Lung (tissue), 12 donors: ENCODE data around the gene RASIP1. TPM values are rescaled to one million over a fixed set of nuclear protein-coding genes. Genes with fewer than 3 reads are reported as not detected.

Experiments
- ATAC-seq: fragments of 200-7000 bp; cut with Tn5 transposase; one replicate; pipeline ENCODE4 v1.9.1; 2020; ENCODE audit warnings: moderate number of reproducible peaks; ENCODE audit not compliant: insufficient read depth, low FRiP score
- DNase-seq, 3 donors: peaks; one replicate each; pipeline ENCODE4 v3.0.0-alpha.2; 2013 to 2017
- H3K27ac ChIP-seq, 2 donors: one replicate each; pipeline ENCODE4 v1.5.1; 2013; ENCODE audit warnings: mild to moderate bottlenecking in 2 of 2, moderate library complexity in 2 of 2, control low read depth in 1 of 2, inconsistent platforms in 1 of 2, low read depth in 1 of 2, low read length in 1 of 2
- H3K27me3 ChIP-seq, 3 donors: one replicate each; pipeline ENCODE4 v1.5.1; 2013; ENCODE audit warnings: low read length in 2 of 3; ENCODE audit not compliant: control insufficient read depth in 3 of 3, insufficient read depth in 3 of 3
- H3K36me3 ChIP-seq, 4 donors: one replicate each; pipeline ENCODE4 v1.5.1; 2013; ENCODE audit warnings: low read length in 4 of 4, mild to moderate bottlenecking in 1 of 4, moderate library complexity in 1 of 4; ENCODE audit not compliant: control insufficient read depth in 4 of 4, insufficient read depth in 4 of 4
- H3K4me1 ChIP-seq, 5 donors: one replicate each; pipeline ENCODE4 v1.5.1; 2013; ENCODE audit warnings: low read length in 5 of 5, mild to moderate bottlenecking in 2 of 5, moderate library complexity in 1 of 5; ENCODE audit not compliant: control insufficient read depth in 5 of 5, insufficient read depth in 5 of 5
- H3K4me3 ChIP-seq: one replicate; pipeline ENCODE4 v1.5.1; 2013; ENCODE audit warnings: mild to moderate bottlenecking, control low read depth, moderate library complexity
- H3K9ac ChIP-seq, 2 donors: one replicate each; pipeline ENCODE4 v1.5.1; 2013; ENCODE audit warnings: low read length in 2 of 2, control low read depth in 1 of 2; ENCODE audit not compliant: insufficient read depth in 1 of 2
- H3K9me3 ChIP-seq, 4 donors: one replicate each; pipeline ENCODE4 v1.5.1; 2013; ENCODE audit warnings: low read length in 3 of 4, mild to moderate bottlenecking in 1 of 4, moderate library complexity in 1 of 4; ENCODE audit not compliant: control insufficient read depth in 4 of 4, insufficient read depth in 3 of 4
- CTCF ChIP-seq: IDR thresholded peaks from 2 replicates; pipeline ENCODE4 v1.5.1; 2012; ENCODE audit warnings: mild to moderate bottlenecking; ENCODE audit errors: control extremely low read depth, extremely low read depth
- WGBS, 2 donors: extraction: QIAGEN DNeasy Blood & Tissue Kit; methylation state at CpG; one replicate each; pipeline ENCODE4 v1.1.7; 2013; 5-methylcytosine and 5-hydroxymethylcytosine counted together
- polyA plus RNA-seq, 2 donors: library from polyadenylated mRNA; stranded (reverse); fragments of 200-250 nt; gene quantifications; one replicate each; pipeline ENCODE4 v1.2.1, GENCODE V29; 2013
- total RNA-seq, 2 donors: library from RNA; depleted of rRNA in 1 of 2; stranded (reverse); fragments of >200 nt in 1 of 2; gene quantifications; one replicate each; pipeline ENCODE4 v1.2.1, GENCODE V29; 2014 to 2021
- donor health status: control.
- donor health status: control.
- donor health status: Bipolar disorder and iron deficiency.
- donor health status: healthy.
- donor health status: DM: yes; HTN: yes; CAD: no.

Gene RASIP1
- total and polyA plus RNA-seq, 4 donors: 24.7 to 37.9 (median 29.5) TPM

GRCh38 chr19:48716562-48717291, 23.7 kb downstream of the RASIP1 start:
- H3K9me3 ChIP-seq: no peaks in the 10 kb centered on the region
- WGBS, 2 donors: 24 to 55% methylated on average over 17 to 24 of the region's 24 CpGs
- peak; percentile 87 to 93 (median 88) for DNase-seq
- peak overlapping the region in 1 of 2 donors; percentile 62 for H3K9ac ChIP-seq
- peaks cover 0 to 4% (median 0%) of the 10 kb centered on the region in 4 donors for H3K36me3 ChIP-seq
- no peak for ATAC-seq
- no peak for TF ChIP-seq CTCF
- H3K27me3 ChIP-seq: no peaks in the 10 kb centered on the region
- H3K4me1 ChIP-seq: peaks cover 0 to 46% (median 18%) of the 10 kb centered on the region in 5 donors
- no peak overlapping the region for H3K4me3 ChIP-seq
- H3K27ac ChIP-seq: peak overlapping the region; percentile 17 to 56

GRCh38 chr19:48715681-48716171, 24.7 kb downstream of the RASIP1 start:
- no peak for TF ChIP-seq CTCF
- H3K4me1 ChIP-seq: peaks cover 0 to 46% (median 17%) of the 10 kb centered on the region in 5 donors
- DNase-seq: no peak

GRCh38 chr19:48714759-48715675, 25.4 kb downstream of the RASIP1 start:
- peak overlapping the region; percentile 17 for H3K4me3 ChIP-seq
- peak overlapping the region in 1 of 2 donors; percentile 78 for H3K9ac ChIP-seq
- DNase-seq: peak in 1 of 3 donors; percentile 18
- peaks cover 0 to 42% (median 16%) of the 10 kb centered on the region in 5 donors for H3K4me1 ChIP-seq
- no peak for TF ChIP-seq CTCF
- no peaks in the 10 kb centered on the region for H3K27me3 ChIP-seq
- 62 to 64% methylated on average over 26 of the region's 26 CpGs for WGBS, 2 donors
- H3K36me3 ChIP-seq: no peaks in the 10 kb centered on the region
- peak overlapping the region; percentile 69 to 86 for H3K27ac ChIP-seq
- peaks cover 0 to 3% (median 0%) of the 10 kb centered on the region in 4 donors for H3K9me3 ChIP-seq
- ATAC-seq: no peak

More at GRCh38 chr19:48715681-48716171, 24.7 kb downstream of the RASIP1 start:
- Histone ChIP-seq H3K4me3 (no peak overlapping the region), H3K27me3 (no peaks in the 10 kb centered on the region), H3K36me3 (peaks cover 0 to 2% (median 0%) of the 10 kb centered on the region in 4 donors), H3K9ac (peak overlapping the region in 1 of 2 donors; percentile 13), H3K9me3 (peaks cover 0 to 3% (median 0%) of the 10 kb centered on the region in 4 donors), H3K27ac (peak overlapping the region; percentile 34 to 37)
- no peak for ATAC-seq
- 71 to 86% methylated on average over 19 of the region's 19 CpGs for WGBS, 2 donors
